GM23338 (cell line): ENCODE measurements around the gene NCBP3. TPM values are rescaled to one million over a fixed set of nuclear protein-coding genes. Genes with fewer than 3 reads are reported as not detected.

Experiments used
- ATAC-seq: fragments of 200-7000 bp; cut with Tn5 transposase; 3 replicates; pipeline ENCODE4 v1.9.1; 2020
- DNase-seq: peaks from one replicate; pipeline ENCODE4 v3.0.0-alpha.2; 2015; ENCODE audit warnings: low spot score
- H2AFZ ChIP-seq: fragments of 200-600 bp; sonication (generic); 2 replicates; pipeline ENCODE4 v1.8.0; 2016; ENCODE audit warnings: antibody characterized with exemption, mild to moderate bottlenecking, moderate library complexity
- H3F3A ChIP-seq: fragments of 200-600 bp; sonication (generic); replicated peaks from 2 replicates; pipeline ENCODE4 v1.8.0; 2017; ENCODE audit warnings: antibody characterized with exemption, mixed run types, low read depth
- H3K27ac ChIP-seq: fragments of 200-600 bp; sonication (generic); 2 replicates; pipeline ENCODE4 v1.6.1; 2016; ENCODE audit warnings: low read depth
- H3K27me3 ChIP-seq: fragments of 200-600 bp; sonication (generic); 2 replicates; pipeline ENCODE4 v1.8.0; 2016; ENCODE audit warnings: mild to moderate bottlenecking, mixed run types, moderate library complexity; ENCODE audit not compliant: insufficient read depth
- H3K36me3 ChIP-seq: fragments of 200-600 bp; sonication (generic); 2 replicates; pipeline ENCODE4 v1.8.0; 2016; ENCODE audit warnings: mild to moderate bottlenecking; ENCODE audit not compliant: insufficient read depth
- H3K4me1 ChIP-seq: fragments of 200-600 bp; sonication (generic); 2 replicates; pipeline ENCODE4 v1.8.0; 2016; ENCODE audit warnings: mild to moderate bottlenecking, moderate library complexity; ENCODE audit not compliant: insufficient read depth
- H3K4me2 ChIP-seq: fragments of 200-600 bp; sonication (generic); 2 replicates; pipeline ENCODE4 v1.7.1; 2017; ENCODE audit warnings: mixed run types
- H3K4me3 ChIP-seq: fragments of 200-600 bp; sonication (generic); 2 replicates; pipeline ENCODE4 v1.6.1; 2016; ENCODE audit warnings: mixed run types
- H3K79me2 ChIP-seq: fragments of 200-600 bp; sonication (generic); replicated peaks from 2 replicates; pipeline ENCODE4 v1.8.0; 2017; ENCODE audit warnings: mild to moderate bottlenecking; ENCODE audit not compliant: insufficient read depth
- H3K9me2 ChIP-seq: fragments of 200-600 bp; sonication (generic); 2 replicates; pipeline ENCODE4 v1.8.0; 2017; ENCODE audit not compliant: insufficient read depth
- H4K20me1 ChIP-seq: fragments of 200-600 bp; sonication (generic); replicated peaks from 2 replicates; pipeline ENCODE4 v1.8.0; 2017; ENCODE audit warnings: mild to moderate bottlenecking; ENCODE audit not compliant: insufficient read depth
- H3K27ac Mint-ChIP-seq: 2 replicates; pipeline ENCODE4 v1.8.0; 2020; ENCODE audit warnings: inconsistent platforms, mild to moderate bottlenecking, moderate library complexity, mixed read lengths
- H3K27me3 Mint-ChIP-seq: 3 replicates; pipeline ENCODE4 v1.8.0; 2022; ENCODE audit warnings: low read depth, mild to moderate bottlenecking, moderate library complexity, mixed read lengths, inconsistent platforms; ENCODE audit not compliant: insufficient read depth, poor library complexity
- H3K36me3 Mint-ChIP-seq: 3 replicates; pipeline ENCODE4 v1.8.0; 2021; ENCODE audit warnings: low read depth, mild to moderate bottlenecking, inconsistent platforms, moderate library complexity, mixed read lengths
- H3K4me1 Mint-ChIP-seq: 3 replicates; pipeline ENCODE4 v1.8.0; 2020; ENCODE audit warnings: mild to moderate bottlenecking, inconsistent platforms, mixed read lengths
- H3K4me3 Mint-ChIP-seq: 3 replicates; pipeline ENCODE4 v1.8.0; 2021; ENCODE audit warnings: moderate library complexity, mild to moderate bottlenecking, inconsistent platforms, mixed read lengths
- H3K9me3 Mint-ChIP-seq: 3 replicates; pipeline ENCODE4 v1.8.0; 2020; ENCODE audit warnings: moderate library complexity, mild to moderate bottlenecking, inconsistent platforms, mixed read lengths
- CREB1 ChIP-seq: fragments of 250-450 bp; sonication (Bioruptor Pico); IDR thresholded peaks from 2 replicates; pipeline ENCODE4 v1.5.0; 2020; ENCODE audit warnings: low read depth, mild to moderate bottlenecking, moderate library complexity
- EZH2 ChIP-seq: fragments of 200-600 bp; sonication (generic); IDR thresholded peaks from one replicate; pipeline ENCODE4 v1.8.0; 2017; ENCODE audit warnings: antibody characterized with exemption, mild to moderate bottlenecking, low read depth; ENCODE audit not compliant: unreplicated experiment
- JUNB ChIP-seq: IDR thresholded peaks from one replicate; pipeline ENCODE4 v1.6.1; 2016; ENCODE audit warnings: antibody characterized with exemption; ENCODE audit not compliant: unreplicated experiment
- NANOG ChIP-seq: IDR thresholded peaks from 2 replicates; pipeline ENCODE4 v1.6.1; 2016; ENCODE audit warnings: antibody characterized with exemption, borderline replicate concordance
- POLR2AphosphoS5 ChIP-seq: IDR thresholded peaks from 2 replicates; pipeline ENCODE4 v1.6.1; 2016; ENCODE audit warnings: antibody characterized with exemption, low read depth
- STAT1 ChIP-seq: IDR thresholded peaks from one replicate; pipeline ENCODE4 v1.6.1; 2016; ENCODE audit warnings: antibody characterized with exemption; ENCODE audit not compliant: unreplicated experiment
- ZNF114 ChIP-seq: fragments of 250-450 bp; sonication (Bioruptor Pico); IDR thresholded peaks from 2 replicates; pipeline ENCODE4 v1.5.0; 2020; ENCODE audit warnings: mild to moderate bottlenecking, moderate library complexity
- ZNF331 ChIP-seq: fragments of 250-450 bp; sonication (Bioruptor Pico); IDR thresholded peaks from 2 replicates; pipeline ENCODE4 v1.5.0; 2020; ENCODE audit warnings: low read depth, mild to moderate bottlenecking, moderate library complexity
- polyA plus RNA-seq: library from polyadenylated mRNA; unstranded; fragments of >200 nt; fragmentation: Nextera tagmentation; extraction: Ambion mirVana; gene quantifications from 2 replicates; pipeline ENCODE4 v1.2.1, GENCODE V29; 2016
- total RNA-seq: library from RNA; depleted of rRNA; stranded (reverse); fragments of >200 nt; shearing (Covaris generic); gene quantifications from 2 replicates; pipeline ENCODE4 v1.2.3, GENCODE V29; 2014
- TF ChIP-seq, protein P1 (sequence below), 2 experiments: fragments of 200-600 bp in 1 of 2; sonication (generic) in 1 of 2; conservative IDR thresholded peaks; 2 replicates each; pipeline versions ENCODE4 v1.5.1 to v1.6.1; 2016 to 2017; ENCODE audit warnings: antibody characterized with exemption in 2 of 2, low read depth in 2 of 2, mild to moderate bottlenecking in 2 of 2, moderate library complexity in 1 of 2
- TF ChIP-seq, protein P2 (sequence below): IDR thresholded peaks from 2 replicates; pipeline ENCODE4 v1.6.1; 2016; ENCODE audit warnings: antibody characterized with exemption

NCBP3 gene
- total and polyA plus RNA-seq, 2 experiments from 2014 or later = 35.5 to 42.8 TPM

DNA sequence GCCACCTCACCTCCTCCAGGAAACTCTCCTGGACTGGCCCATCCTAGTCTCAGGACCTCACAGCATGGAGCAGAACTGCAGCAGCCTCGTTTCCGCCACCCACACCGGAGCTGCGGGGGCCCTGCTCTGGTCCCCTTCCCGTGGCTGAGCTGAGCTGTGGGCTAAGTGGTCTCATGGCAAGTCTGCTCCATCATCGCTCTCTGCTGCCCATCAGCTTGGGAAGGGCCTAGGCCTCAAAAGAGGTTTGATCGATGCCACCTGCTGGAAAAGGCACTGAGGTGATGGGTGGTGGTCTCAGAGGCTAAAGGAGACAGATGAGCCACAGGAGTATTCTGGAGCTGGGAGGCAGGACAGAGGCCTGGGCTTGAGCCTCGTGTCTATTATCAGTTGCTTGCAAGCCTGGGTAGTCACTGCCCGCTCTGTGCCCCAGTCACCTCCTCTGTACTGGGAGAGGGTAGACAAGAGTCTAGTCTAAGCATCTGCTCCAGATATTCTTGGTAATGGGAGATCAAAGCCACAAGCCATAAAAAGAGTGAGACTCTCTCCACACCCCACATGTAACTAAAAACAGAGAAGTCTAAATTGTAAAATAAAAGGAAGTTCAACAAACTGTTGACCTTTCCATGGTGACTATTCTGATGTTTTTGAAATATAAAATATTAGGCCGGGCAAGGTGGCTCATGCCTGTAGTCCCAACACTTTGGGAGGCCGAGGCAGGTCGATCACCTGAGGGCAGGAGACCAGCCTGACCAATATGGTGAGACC, 46.7 kb downstream of the NCBP3 start:
- ATAC-seq (peak; percentile 36), DNase-seq (no peak)
- H3K36me3 Mint-ChIP-seq = no peaks in the 10 kb centered on the region

DNA sequence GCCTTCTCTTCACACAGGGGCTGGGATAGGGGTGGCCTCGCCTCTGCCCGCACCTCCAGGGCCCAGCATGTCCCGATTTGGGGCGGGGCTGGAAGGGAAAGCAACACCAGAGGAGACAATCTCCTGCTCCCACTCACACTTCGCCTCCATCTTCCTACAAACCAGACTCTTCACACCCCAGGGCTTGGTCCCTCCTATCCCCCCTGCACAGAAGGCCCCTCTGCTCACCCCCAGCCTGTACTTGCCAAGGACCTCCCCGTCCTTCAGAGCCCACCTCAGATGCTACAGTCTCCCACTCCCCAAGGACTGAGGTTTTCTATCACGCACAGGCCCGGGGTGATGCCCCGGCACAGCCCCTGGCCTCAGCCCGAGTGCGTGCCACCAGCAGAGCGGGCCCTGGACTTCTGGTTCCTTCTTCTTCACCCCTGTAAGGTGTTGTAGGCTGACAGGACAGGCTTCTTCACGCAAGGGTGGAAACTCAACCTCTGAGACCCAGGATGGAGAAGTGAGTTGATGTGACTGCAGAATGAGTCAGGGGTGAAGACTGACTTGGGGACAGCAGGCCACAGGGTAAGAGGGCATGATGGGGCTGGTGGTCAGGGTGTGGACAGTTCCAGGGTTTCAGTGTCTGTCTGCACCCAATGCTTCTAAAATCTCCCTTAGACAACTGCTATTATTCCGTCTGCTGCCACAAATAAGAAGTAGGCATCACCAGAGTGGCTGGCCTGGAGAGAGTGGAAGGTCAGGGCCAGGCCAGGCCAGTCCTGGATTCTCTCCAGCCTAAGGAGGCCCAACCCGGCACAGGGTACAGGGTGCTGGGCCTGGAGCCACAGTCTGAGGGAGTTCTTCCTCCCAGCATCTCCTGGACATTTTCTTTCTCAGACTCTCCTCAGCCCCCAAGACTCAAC, 47.5 kb downstream of the NCBP3 start:
- no peak for ATAC-seq
- Mint-ChIP-seq H3K27me3 (peaks cover 10% of the 10 kb centered on the region), H3K36me3 (no peaks in the 10 kb centered on the region)
- TF ChIP-seq, protein P1, sequence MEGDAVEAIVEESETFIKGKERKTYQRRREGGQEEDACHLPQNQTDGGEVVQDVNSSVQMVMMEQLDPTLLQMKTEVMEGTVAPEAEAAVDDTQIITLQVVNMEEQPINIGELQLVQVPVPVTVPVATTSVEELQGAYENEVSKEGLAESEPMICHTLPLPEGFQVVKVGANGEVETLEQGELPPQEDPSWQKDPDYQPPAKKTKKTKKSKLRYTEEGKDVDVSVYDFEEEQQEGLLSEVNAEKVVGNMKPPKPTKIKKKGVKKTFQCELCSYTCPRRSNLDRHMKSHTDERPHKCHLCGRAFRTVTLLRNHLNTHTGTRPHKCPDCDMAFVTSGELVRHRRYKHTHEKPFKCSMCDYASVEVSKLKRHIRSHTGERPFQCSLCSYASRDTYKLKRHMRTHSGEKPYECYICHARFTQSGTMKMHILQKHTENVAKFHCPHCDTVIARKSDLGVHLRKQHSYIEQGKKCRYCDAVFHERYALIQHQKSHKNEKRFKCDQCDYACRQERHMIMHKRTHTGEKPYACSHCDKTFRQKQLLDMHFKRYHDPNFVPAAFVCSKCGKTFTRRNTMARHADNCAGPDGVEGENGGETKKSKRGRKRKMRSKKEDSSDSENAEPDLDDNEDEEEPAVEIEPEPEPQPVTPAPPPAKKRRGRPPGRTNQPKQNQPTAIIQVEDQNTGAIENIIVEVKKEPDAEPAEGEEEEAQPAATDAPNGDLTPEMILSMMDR (conservative IDR thresholded peaks at IDR 0.05; ENCODE audit: low read depth in 2 of 2) = no peak
- TF ChIP-seq JUNB (no peak), POLR2AphosphoS5 (no peak), ZNF114 (no peak), ZNF331 (CRISPR knock-in tag) (no peak), CREB1 (CRISPR knock-in tag) (no peak), EZH2 (no peak), NANOG (no peak), STAT1 (no peak)
- TF ChIP-seq, protein P2, sequence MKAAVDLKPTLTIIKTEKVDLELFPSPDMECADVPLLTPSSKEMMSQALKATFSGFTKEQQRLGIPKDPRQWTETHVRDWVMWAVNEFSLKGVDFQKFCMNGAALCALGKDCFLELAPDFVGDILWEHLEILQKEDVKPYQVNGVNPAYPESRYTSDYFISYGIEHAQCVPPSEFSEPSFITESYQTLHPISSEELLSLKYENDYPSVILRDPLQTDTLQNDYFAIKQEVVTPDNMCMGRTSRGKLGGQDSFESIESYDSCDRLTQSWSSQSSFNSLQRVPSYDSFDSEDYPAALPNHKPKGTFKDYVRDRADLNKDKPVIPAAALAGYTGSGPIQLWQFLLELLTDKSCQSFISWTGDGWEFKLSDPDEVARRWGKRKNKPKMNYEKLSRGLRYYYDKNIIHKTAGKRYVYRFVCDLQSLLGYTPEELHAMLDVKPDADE = no peak

More for the DNA sequence above, 46.7 kb downstream of the NCBP3 start:
- Histone ChIP-seq H3K4me3 (no peak overlapping the region), H3K36me3 (no peaks in the 10 kb centered on the region), H3K4me2 (no peak overlapping the region), H3K27ac (no peak overlapping the region), H2AFZ (no peak overlapping the region), H3K79me2 (no peaks in the 10 kb centered on the region), H3K4me1 (no peaks in the 10 kb centered on the region), H3F3A (peaks cover 4% of the 10 kb centered on the region), H4K20me1 (no peaks in the 10 kb centered on the region; the same call in none of the 2 replicates), H3K9me2 (no peaks in the 10 kb centered on the region), H3K27me3 (no peaks in the 10 kb centered on the region)
- peaks cover 4% of the 10 kb centered on the region; the same call in 1 of the 3 replicates for H3K4me1 Mint-ChIP-seq
- no peak overlapping the region for H3K27ac Mint-ChIP-seq
- H3K27me3 Mint-ChIP-seq = peaks cover 12% of the 10 kb centered on the region
- no peak for TF ChIP-seq STAT1
- TF ChIP-seq, protein P1 (conservative IDR thresholded peaks at IDR 0.05; ENCODE audit: low read depth in 2 of 2) = peak in 1 of 2 experiments; percentile 54; a peak in 2 of 4 replicates
- no peak for TF ChIP-seq CREB1 (CRISPR knock-in tag)
- no peaks in the 10 kb centered on the region for H3K9me3 Mint-ChIP-seq
- no peak overlapping the region; the same call in 2 of the 3 replicates for H3K4me3 Mint-ChIP-seq

More for the DNA sequence above, 47.5 kb downstream of the NCBP3 start:
- Histone ChIP-seq H3K9me2 (no peaks in the 10 kb centered on the region), H3K27ac (no peak overlapping the region), H3F3A (peaks cover 4% of the 10 kb centered on the region), H3K4me1 (no peaks in the 10 kb centered on the region), H2AFZ (no peak overlapping the region), H3K4me3 (no peak overlapping the region), H3K36me3 (no peaks in the 10 kb centered on the region), H3K79me2 (no peaks in the 10 kb centered on the region), H3K4me2 (no peak overlapping the region), H3K27me3 (no peaks in the 10 kb centered on the region), H4K20me1 (no peaks in the 10 kb centered on the region; the same call in none of the 2 replicates)
- Mint-ChIP-seq H3K4me3 (no peak overlapping the region), H3K9me3 (no peaks in the 10 kb centered on the region), H3K27ac (no peak overlapping the region; the same call in 1 of the 2 replicates), H3K4me1 (peaks cover 4% of the 10 kb centered on the region; the same call in 1 of the 3 replicates)
- no peak for DNase-seq
